SK-N-SH (cell line): ENCODE results near the gene CCNY. TPM values are rescaled to one million over a fixed set of nuclear protein-coding genes. Genes with fewer than 3 reads are reported as not detected.
A peak's percentile ranks its signal among the peaks of the same experiment; 100 is the strongest.

Experiments used
- CTCF ChIA-PET: fragments of 300-600, 350-600 bp; formaldehyde crosslinking; extraction: SDS; loops from one replicate; lab custom pipeline; 2021; lab: Yijun Ruan, JAX
- POLR2A ChIA-PET: fragments of 350-600 bp; sonication (Branson Sonifier 250); formaldehyde crosslinking; extraction: SDS; loops from one replicate; lab custom pipeline; 2020; ENCODE audit warnings: antibody characterized with exemption, inconsistent platforms; lab: Yijun Ruan, JAX
- DNase-seq: peaks from one replicate; pipeline ENCODE4 v3.0.0; 2012
- H2AFZ ChIP-seq: fragments of 200-600 bp; sonication (generic); 2 replicates; pipeline ENCODE4 v1.8.1; 2016; ENCODE audit warnings: antibody characterized with exemption, mild to moderate bottlenecking, low read depth
- H3F3A ChIP-seq: fragments of 200-600 bp; sonication (generic); replicated peaks from 2 replicates; pipeline ENCODE3; 2016; ENCODE audit warnings: antibody characterized with exemption, mild to moderate bottlenecking; ENCODE audit not compliant: insufficient read depth
- H3K27ac ChIP-seq, 2 experiments: fragments of 200-500 bp in 1 of 2; fragments of 200-600 bp in 1 of 2; sonication (Bioruptor generic) in 1 of 2; sonication (generic), shearing (Covaris generic) in 1 of 2; 2 replicates each; pipeline versions ENCODE4 v1.5.1 to v1.6.1; 2014 to 2016; ENCODE audit warnings: low read depth in 2 of 2, inconsistent platforms in 1 of 2, low read length in 1 of 2, mild to moderate bottlenecking in 1 of 2, mixed read lengths in 1 of 2
- H3K27me3 ChIP-seq: fragments of 200-600 bp; sonication (generic), shearing (Covaris generic); 2 replicates; pipeline ENCODE4 v1.6.1; 2016; ENCODE audit warnings: mixed run types; ENCODE audit not compliant: insufficient read depth
- H3K36me3 ChIP-seq, 2 experiments: fragments of 200-500 bp in 1 of 2; fragments of 200-600 bp in 1 of 2; sonication (Bioruptor generic) in 1 of 2; sonication (generic) in 1 of 2; replicated peaks in 1 of 2; 2 replicates each; pipeline versions ENCODE3 to v1.5.1; 2014 to 2016; ENCODE audit warnings: low read length in 1 of 2, mild to moderate bottlenecking in 1 of 2; ENCODE audit not compliant: insufficient read depth in 2 of 2, control insufficient read depth in 1 of 2
- H3K4me1 ChIP-seq, 2 experiments: fragments of 200-500 bp in 1 of 2; fragments of 200-600 bp in 1 of 2; sonication (Bioruptor generic) in 1 of 2; sonication (generic), shearing (Covaris generic) in 1 of 2; 2 replicates each; pipeline versions ENCODE4 v1.5.1 to v1.6.1; 2014 to 2016; ENCODE audit warnings: low read depth in 1 of 2, low read length in 1 of 2, mixed run types in 1 of 2; ENCODE audit not compliant: insufficient read depth in 2 of 2, control insufficient read depth in 1 of 2
- H3K4me2 ChIP-seq: fragments of 200-600 bp; sonication (generic), shearing (Covaris generic); 2 replicates; pipeline ENCODE4 v1.6.1; 2017; ENCODE audit warnings: mixed run types
- H3K4me3 ChIP-seq, 2 experiments: fragments of 200-500 bp in 1 of 2; fragments of 200-600 bp in 1 of 2; sonication (Bioruptor generic) in 1 of 2; sonication (generic), shearing (Covaris generic) in 1 of 2; 2 replicates each; pipeline versions ENCODE4 v1.5.1 to v1.8.1; 2014 to 2016; ENCODE audit warnings: low read depth in 2 of 2, inconsistent platforms in 1 of 2, low read length in 1 of 2, mild to moderate bottlenecking in 1 of 2, mixed read lengths in 1 of 2, moderate library complexity in 1 of 2
- H3K79me2 ChIP-seq: fragments of 200-600 bp; sonication (generic); 2 replicates; pipeline ENCODE4 v1.8.1; 2017; ENCODE audit warnings: mild to moderate bottlenecking; ENCODE audit not compliant: insufficient read depth
- H3K9ac ChIP-seq: fragments of 200-600 bp; sonication (generic); 2 replicates; pipeline ENCODE4 v1.6.1; 2017; ENCODE audit warnings: mixed run types
- H3K9me2 ChIP-seq: fragments of 200-600 bp; sonication (generic); 2 replicates; pipeline ENCODE4 v1.6.1; 2017; ENCODE audit warnings: mixed run types
- H3K9me3 ChIP-seq: fragments of 200-600 bp; sonication (generic); 2 replicates; pipeline ENCODE4 v1.6.1; 2017; ENCODE audit warnings: mixed run types, mild to moderate bottlenecking, moderate library complexity
- H4K20me1 ChIP-seq: fragments of 200-600 bp; sonication (generic); 2 replicates; pipeline ENCODE4 v1.6.1; 2017; ENCODE audit warnings: mild to moderate bottlenecking, mixed run types; ENCODE audit not compliant: insufficient read depth
- FOSL2 ChIP-seq: IDR thresholded peaks from 2 replicates; pipeline ENCODE4 v1.4.0; 2012; ENCODE audit warnings: low read depth, mild to moderate bottlenecking, moderate library complexity, borderline replicate concordance
- FOXJ3 ChIP-seq: sonication (generic); formaldehyde crosslinking; IDR thresholded peaks from 2 replicates; pipeline ENCODE4 v1.5.1; 2020; ENCODE audit warnings: mild to moderate bottlenecking, missing genetic modification reagents
- JUND ChIP-seq: IDR thresholded peaks from 2 replicates; pipeline ENCODE4 v1.4.0; 2012
- MAX ChIP-seq: IDR thresholded peaks from 2 replicates; pipeline ENCODE4 v1.4.0; 2012; ENCODE audit warnings: low read depth
- MXI1 ChIP-seq: IDR thresholded peaks from 2 replicates; pipeline ENCODE4 v1.6.1; 2012; ENCODE audit warnings: mild to moderate bottlenecking, low read depth, low read length, improper control_type of control experiment
- NFIC ChIP-seq: IDR thresholded peaks from 2 replicates; pipeline ENCODE4 v1.4.0; 2012; ENCODE audit warnings: borderline replicate concordance
- SMC3 ChIP-seq: IDR thresholded peaks from 2 replicates; pipeline ENCODE4 v1.6.1; 2012; ENCODE audit warnings: low read depth, low read length, improper control_type of control experiment
- ZBTB33 ChIP-seq: IDR thresholded peaks from 2 replicates; pipeline ENCODE4 v1.4.0; 2012; ENCODE audit warnings: low read depth, borderline replicate concordance
- WGBS: methylation state at CpG from one replicate; pipeline ENCODE4 v1.1.6; 2017; ENCODE audit warnings: low lambda C conversion rate; 5-methylcytosine and 5-hydroxymethylcytosine counted together
- polyA plus RNA-seq, 3 experiments: library from polyadenylated mRNA; depleted of rRNA; stranded (reverse); fragments of >200 nt; gene quantifications; 2 replicates each; pipeline ENCODE4 v1.2.3, GENCODE V29; 2012

CCNY gene
- polyA plus RNA-seq, 1 of the 3 experiments (the other 2 are of a cell fraction): 29.4 TPM

GRCh38 chr10:35452847-35453246 lies 116.5 kb downstream of the CCNY start:
- WGBS: 97% methylated on average over 2 of the region's 2 CpGs
- Histone ChIP-seq H3K9me2 (no peaks in the 10 kb centered on the region), H2AFZ (no peak overlapping the region), H3K27me3 (no peaks in the 10 kb centered on the region), H3K4me1 (peaks cover 34 to 41% of the 10 kb centered on the region in 2 experiments; a peak in 3 of 4 replicates), H3K4me2 (no peak overlapping the region), H3K9me3 (no peaks in the 10 kb centered on the region), H3K79me2 (peaks cover 92% of the 10 kb centered on the region), H4K20me1 (peaks cover 76% of the 10 kb centered on the region), H3K4me3 (no peak overlapping the region), H3F3A (peaks cover 2% of the 10 kb centered on the region), H3K9ac (no peak overlapping the region), H3K36me3 (no peaks in the 10 kb centered on the region), H3K27ac (no peak overlapping the region)
- CTCF ChIA-PET: no interaction called here
- POLR2A ChIA-PET: no interaction called here
- DNase-seq: no peak
- TF ChIP-seq FOXJ3 (no peak), NFIC (no peak), SMC3 (no peak)

GRCh38 chr10:35453855-35454532 lies 117.7 kb downstream of the CCNY start:
- H3K9me3 ChIP-seq: no peaks in the 10 kb centered on the region
- peaks cover 76% of the 10 kb centered on the region for H4K20me1 ChIP-seq
- H3K4me1 ChIP-seq: peaks cover 22 to 30% of the 10 kb centered on the region in 2 experiments; a peak in 2 of 4 replicates
- peak overlapping the region in 1 of 2 experiments; percentile 30; a peak in 1 of 4 replicates for H3K27ac ChIP-seq
- no peak for DNase-seq
- H3K9ac ChIP-seq: no peak overlapping the region
- ChIA-PET CTCF (interaction anchor here (1.2 to 1.9 kb wide), 4 partner anchors 9 to 335 kb away, joined by 3 to 5 read pairs (median 4); no protein-coding TSS in a partner anchor), POLR2A (no interaction called here)
- 0 out of 2 replicates have a peak, but pooled peaks have one; percentile 42 for TF ChIP-seq MAX
- TF ChIP-seq JUND: peak; percentile 35; the same call in 1 of the 2 replicates
- no peak for TF ChIP-seq ZBTB33
- TF ChIP-seq MXI1: 0 out of 2 replicates have a peak, but pooled peaks have one; percentile 18
- TF ChIP-seq FOSL2: peak; percentile 27; the same call in 1 of the 2 replicates
- H3F3A ChIP-seq: no peaks in the 10 kb centered on the region
- H2AFZ ChIP-seq: no peak overlapping the region
- peaks cover 92% of the 10 kb centered on the region for H3K79me2 ChIP-seq
- H3K4me3 ChIP-seq: no peak overlapping the region
- peak overlapping the region; percentile 29; the same call in 1 of the 2 replicates for H3K4me2 ChIP-seq
- H3K36me3 ChIP-seq: no peaks in the 10 kb centered on the region
- WGBS: 82% methylated on average over 12 of the region's 12 CpGs
- H3K9me2 ChIP-seq: no peaks in the 10 kb centered on the region
- H3K27me3 ChIP-seq: no peaks in the 10 kb centered on the region
